H1 (cell line): Measurements from ENCODE around the gene ABCA2. TPM values are rescaled to one million over a fixed set of nuclear protein-coding genes. Genes with fewer than 3 reads are reported as not detected.

Experiments
- CTCF ChIA-PET: fragments of 300-600 bp; sonication (Branson Sonifier 250); formaldehyde crosslinking; loops from one replicate; lab custom pipeline; 2021; ENCODE audit not compliant: partially characterized antibody; lab: Charles Lee
- POLR2A ChIA-PET: fragments of 300-600 bp; sonication (Branson Sonifier 250); formaldehyde crosslinking; loops from one replicate; lab custom pipeline; 2021; ENCODE audit warnings: inconsistent platforms; ENCODE audit not compliant: partially characterized antibody; lab: Charles Lee
- DNase-seq, 2 experiments: peaks; one replicate each; pipeline versions ENCODE4 v3.0.0 to v3.0.0-alpha.2; 2010 to 2022; ENCODE audit warnings: low spot score in 2 of 2, low read depth in 1 of 2, mixed read lengths in 1 of 2
- FAIRE-seq: peaks from 2 replicates; lab custom pipeline; 2011; peaks lifted over from hg19 to GRCh38; lab: Jason Lieb, UNC
- H2AFZ ChIP-seq: 2 replicates; pipeline ENCODE4 v1.8.1; 2012; ENCODE audit warnings: low read length, inconsistent platforms
- H2AK5ac ChIP-seq: 2 replicates; pipeline ENCODE4 v1.6.1; 2013; ENCODE audit warnings: low read depth, low read length
- H2BK120ac ChIP-seq: replicated peaks from 2 replicates; pipeline ENCODE3; 2013; ENCODE audit warnings: low read depth, low read length, inconsistent platforms
- H2BK12ac ChIP-seq: 2 replicates; pipeline ENCODE4 v1.6.1; 2013; ENCODE audit warnings: low read depth, low read length
- H2BK15ac ChIP-seq: 2 replicates; pipeline ENCODE4 v1.6.1; 2013; ENCODE audit warnings: low read length
- H2BK20ac ChIP-seq: 2 replicates; pipeline ENCODE4 v1.6.1; 2013; ENCODE audit warnings: low read length
- H2BK5ac ChIP-seq: 2 replicates; pipeline ENCODE4 v1.6.1; 2013; ENCODE audit warnings: low read depth, low read length
- H3K14ac ChIP-seq: 2 replicates; pipeline ENCODE4 v1.6.1; 2013; ENCODE audit warnings: inconsistent platforms; ENCODE audit not compliant: insufficient read length
- H3K18ac ChIP-seq: 2 replicates; pipeline ENCODE4 v1.6.1; 2013; ENCODE audit warnings: low read length; ENCODE audit errors: extremely low read depth
- H3K23ac ChIP-seq: 2 replicates; pipeline ENCODE4 v1.6.1; 2013; ENCODE audit warnings: inconsistent platforms; ENCODE audit not compliant: insufficient read length
- H3K23me2 ChIP-seq: 2 replicates; pipeline ENCODE4 v1.6.1; 2013; ENCODE audit warnings: low read depth, low read length
- H3K27ac ChIP-seq: 2 replicates; pipeline ENCODE4 v1.6.1; 2011; ENCODE audit warnings: low read depth, low read length, inconsistent platforms
- H3K27me3 ChIP-seq, 4 experiments: replicated peaks in 1 of 4; 1 replicate in 1 of 4; 2 replicates in 3 of 4; pipeline versions ENCODE4 v1.6.1 to v1.8.1; 2011 to 2013; ENCODE audit warnings: low read length in 3 of 4, mild to moderate bottlenecking in 3 of 4, inconsistent platforms in 2 of 4, mixed read lengths in 2 of 4, moderate library complexity in 1 of 4; ENCODE audit not compliant: control insufficient read depth in 3 of 4, insufficient read depth in 3 of 4; ENCODE audit errors: extremely low read depth in 1 of 4
- H3K36me3 ChIP-seq, 4 experiments: 2 replicates each; pipeline versions ENCODE4 v1.6.1 to v1.8.1; 2011 to 2013; ENCODE audit warnings: mild to moderate bottlenecking in 4 of 4, low read length in 3 of 4, moderate library complexity in 2 of 4, control low read depth in 1 of 4, inconsistent platforms in 1 of 4; ENCODE audit not compliant: insufficient read depth in 4 of 4, control insufficient read depth in 2 of 4
- H3K4ac ChIP-seq: replicated peaks from 2 replicates; pipeline ENCODE3; 2013; ENCODE audit warnings: low read length, low read depth, mixed read lengths, inconsistent platforms; ENCODE audit not compliant: insufficient read length
- H3K4me1 ChIP-seq, 4 experiments: replicated peaks in 1 of 4; 1 replicate in 1 of 4; 2 replicates in 3 of 4; pipeline versions ENCODE4 v1.6.1 to v1.8.1; 2011 to 2013; ENCODE audit warnings: low read length in 3 of 4, inconsistent platforms in 2 of 4, mixed read lengths in 1 of 4; ENCODE audit not compliant: insufficient read depth in 4 of 4, control insufficient read depth in 3 of 4
- H3K4me2 ChIP-seq, 2 experiments: 2 replicates each; pipeline versions ENCODE4 v1.6.1 to v1.8.1; 2011 to 2013; ENCODE audit warnings: low read depth in 2 of 2, low read length in 2 of 2, control low read depth in 1 of 2, inconsistent platforms in 1 of 2, mild to moderate bottlenecking in 1 of 2; ENCODE audit not compliant: insufficient read depth in 1 of 2
- H3K4me3 ChIP-seq, 4 experiments: fragments of 200-600, 300-600 bp in 1 of 4; sonication (generic), shearing (Covaris generic), sonication (Bioruptor Twin) in 1 of 4; 2 replicates each; pipeline versions ENCODE4 v1.5.1 to v1.8.1; 2011 to 2016; ENCODE audit warnings: low read length in 4 of 4, low read depth in 3 of 4, control low read depth in 2 of 4, inconsistent platforms in 2 of 4, mild to moderate bottlenecking in 2 of 4, mixed read lengths in 1 of 4, moderate library complexity in 1 of 4; ENCODE audit not compliant: insufficient read depth in 2 of 4; ENCODE audit errors: extremely low read depth in 1 of 4
- H3K56ac ChIP-seq: replicated peaks from 2 replicates; pipeline ENCODE3; 2013; ENCODE audit warnings: low read depth, mild to moderate bottlenecking, mixed read lengths, low read length, inconsistent platforms; ENCODE audit not compliant: insufficient read length
- H3K79me1 ChIP-seq: 2 replicates; pipeline ENCODE4 v1.6.1; 2013; ENCODE audit warnings: low read depth, low read length, control low read depth
- H3K79me2 ChIP-seq, 2 experiments: 2 replicates each; pipeline versions ENCODE4 v1.6.1 to v1.8.1; 2012 to 2013; ENCODE audit warnings: low read length in 2 of 2, mild to moderate bottlenecking in 2 of 2, inconsistent platforms in 1 of 2; ENCODE audit not compliant: insufficient read depth in 2 of 2, control insufficient read depth in 1 of 2
- H3K9ac ChIP-seq, 4 experiments: replicated peaks in 1 of 4; 1 replicate in 1 of 4; 2 replicates in 3 of 4; pipeline versions ENCODE4 v1.6.1 to v1.8.1; 2011 to 2013; ENCODE audit warnings: low read depth in 3 of 4, low read length in 3 of 4, control low read depth in 2 of 4, mild to moderate bottlenecking in 2 of 4, moderate library complexity in 2 of 4, inconsistent platforms in 1 of 4; ENCODE audit errors: extremely low read depth in 1 of 4
- H3K9me3 ChIP-seq, 2 experiments: 2 replicates each; pipeline versions ENCODE4 v1.6.1 to v1.8.1; 2012 to 2013; ENCODE audit warnings: mild to moderate bottlenecking in 2 of 2, moderate library complexity in 2 of 2, control low read depth in 1 of 2, inconsistent platforms in 1 of 2, low read depth in 1 of 2, low read length in 1 of 2, mixed read lengths in 1 of 2; ENCODE audit not compliant: insufficient read depth in 2 of 2
- H4K20me1 ChIP-seq, 2 experiments: replicated peaks in 1 of 2; 2 replicates each; pipeline versions ENCODE3 to v1.8.1; 2011 to 2013; ENCODE audit warnings: inconsistent platforms in 2 of 2, low read length in 2 of 2, mild to moderate bottlenecking in 1 of 2; ENCODE audit not compliant: insufficient read depth in 2 of 2, control insufficient read depth in 1 of 2
- H4K5ac ChIP-seq: 2 replicates; pipeline ENCODE4 v1.6.1; 2013; ENCODE audit warnings: low read length, low read depth, mixed read lengths, inconsistent platforms; ENCODE audit not compliant: insufficient read length
- H4K8ac ChIP-seq: 2 replicates; pipeline ENCODE4 v1.8.0; 2013; ENCODE audit warnings: mild to moderate bottlenecking, moderate library complexity, low read length, inconsistent platforms; ENCODE audit not compliant: insufficient read depth; ENCODE audit errors: extremely low read depth
- H4K91ac ChIP-seq: replicated peaks from 2 replicates; pipeline ENCODE3; 2013; ENCODE audit warnings: low read length, mixed read lengths, inconsistent platforms; ENCODE audit not compliant: insufficient read length
- CEBPB ChIP-seq: IDR thresholded peaks from 2 replicates; pipeline ENCODE4 v1.6.1; 2012; ENCODE audit warnings: low read depth, low read length
- GABPA ChIP-seq: IDR thresholded peaks from 2 replicates; pipeline ENCODE4 v1.6.1; 2011; ENCODE audit warnings: mild to moderate bottlenecking, low read length, moderate library complexity, borderline replicate concordance; ENCODE audit not compliant: insufficient read depth
- WGBS, 2 experiments: shearing (Covaris generic) in 1 of 2; methylation state at CpG; one replicate each; pipeline versions ENCODE4 v1.1.6 to v1.1.7; 2013 to 2015; ENCODE audit warnings: low lambda C conversion rate in 2 of 2, mixed read lengths in 2 of 2, inconsistent platforms in 1 of 2, low coverage in 1 of 2, missing lambda C conversion rate in 1 of 2; ENCODE audit not compliant: insufficient replicate concordance in 2 of 2, insufficient coverage in 1 of 2, insufficient read length in 1 of 2; ENCODE audit errors: extremely low coverage in 1 of 2, missing lambda C conversion rate in 1 of 2; 5-methylcytosine and 5-hydroxymethylcytosine counted together
- polyA plus RNA-seq, 7 experiments: library from polyadenylated mRNA; depleted of rRNA in 3 of 7; stranded (reverse) in 5 of 7; unstranded in 2 of 7; fragments of >200 nt in 5 of 7; fragments of 200-250 nt in 2 of 7; gene quantifications; 1 replicate in 5 of 7; 2 replicates in 1 of 7; 4 replicates in 1 of 7; pipeline versions ENCODE4 v1.2.1 to v1.2.3, GENCODE V29; 2011 to 2013; ENCODE audit warnings: missing spikeins in 2 of 7, mixed read lengths in 2 of 7
- total RNA-seq: library from RNA; stranded (reverse); fragmentation: NEBNext Ultra II Directional; extraction: Animal tissue kit (Norgen Biotek cat#: 25700); gene quantifications from 2 replicates; pipeline ENCODE4 v1.2.1, GENCODE V29; 2021

ABCA2 gene
- total and polyA plus RNA-seq, 2 of the 8 experiments (the other 6 are each of a cell fraction or from before 2014, with no cell fraction given), result 12.5 to 14.3 TPM

GRCh38 chr9:137002646-137003041 is 25.4 kb downstream of the ABCA2 start:
- peaks cover 0 to 10% of the 10 kb centered on the region in 2 experiments; a peak in 1 of 4 replicates for H3K9me3 ChIP-seq
- no peak overlapping the region for H3K4me3 ChIP-seq
- H3K36me3 ChIP-seq, result no peaks in the 10 kb centered on the region
- H2BK120ac ChIP-seq, result no peak overlapping the region
- no peak overlapping the region for H2AFZ ChIP-seq
- no peak overlapping the region for H3K4ac ChIP-seq
- H3K4me2 ChIP-seq, result no peak overlapping the region
- no peaks in the 10 kb centered on the region for H3K79me2 ChIP-seq
- peaks cover 0 to under 1% (median 0%) of the 10 kb centered on the region in 4 experiments; a peak in 2 of 7 replicates for H3K4me1 ChIP-seq
- H3K56ac ChIP-seq, result no peak overlapping the region
- no peak overlapping the region for H2BK20ac ChIP-seq
- H3K27me3 ChIP-seq, result no peaks in the 10 kb centered on the region; a peak in 1 of 7 replicates
- H4K8ac ChIP-seq, result no peak overlapping the region
- H2BK15ac ChIP-seq, result no peak overlapping the region
- no peaks in the 10 kb centered on the region for H4K20me1 ChIP-seq
- no peak overlapping the region for H4K5ac ChIP-seq
- H3K79me1 ChIP-seq, result no peaks in the 10 kb centered on the region
- ChIA-PET POLR2A (no interaction called here), CTCF (interaction anchor here (0.6 to 3.5 kb wide), 10 partner anchors 18 to 215 kb away, joined by 3 to 21 read pairs (median 6); partner anchors contain the start of gene DPP7)
- DNase-seq (no peak), FAIRE-seq (no peak)
- H2BK5ac ChIP-seq, result no peak overlapping the region
- 91% methylated on average over 10 of the region's 10 CpGs; no CpG with 5 or more reads in 1 of the 2 experiments for WGBS, 2 experiments
- H3K9ac ChIP-seq, result no peak overlapping the region
- no peak overlapping the region for H3K23ac ChIP-seq
- no peak overlapping the region for H3K27ac ChIP-seq
- no peak overlapping the region for H3K14ac ChIP-seq
- H2BK12ac ChIP-seq, result no peak overlapping the region
- no peak overlapping the region for H2AK5ac ChIP-seq
- no peaks in the 10 kb centered on the region for H3K23me2 ChIP-seq
- H4K91ac ChIP-seq, result no peak overlapping the region
- H3K18ac ChIP-seq, result no peak overlapping the region
- no peak for TF ChIP-seq GABPA
- TF ChIP-seq CEBPB, result no peak
